K562 (cell line): ENCODE results near the gene METTL24. TPM values are rescaled to one million over a fixed set of nuclear protein-coding genes. Genes with fewer than 3 reads are reported as not detected.

Experiments
- ASH1L ChIP-seq: fragments of 450-650 bp; IDR thresholded peaks from 2 replicates; pipeline ENCODE4 v1.6.1; 2018; ENCODE audit warnings: borderline replicate concordance, mild to moderate bottlenecking, low read depth; ENCODE audit not compliant: partially characterized antibody
- HSF4 ChIP-seq: fragments of 250-450 bp; sonication (Bioruptor Pico); IDR thresholded peaks from 2 replicates; pipeline ENCODE4 v2.1.2; 2022; ENCODE audit warnings: mild to moderate bottlenecking, moderate library complexity, borderline replicate concordance
- KDM1A ChIP-seq, 2 experiments: fragments of 450-650 bp; IDR thresholded peaks; 2 replicates each; pipeline ENCODE4 v1.6.1; 2016; ENCODE audit warnings: mild to moderate bottlenecking in 2 of 2
- MAFG ChIP-seq: fragments of 450-650 bp; conservative IDR thresholded peaks from 2 replicates; pipeline ENCODE4 v1.6.1; 2016; ENCODE audit warnings: missing genetic modification characterization, missing compliant biosample characterization
- MAFK ChIP-seq: IDR thresholded peaks from 2 replicates; pipeline ENCODE4 v1.6.1; 2011; ENCODE audit warnings: low read length, improper control_type of control experiment
- MBD1 ChIP-seq: fragments of 250-450 bp; sonication (Bioruptor Pico); IDR thresholded peaks from 2 replicates; pipeline ENCODE4 v1.8.0; 2022; ENCODE audit warnings: inconsistent platforms
- NFE2 ChIP-seq: IDR thresholded peaks from 2 replicates; pipeline ENCODE4 v1.6.1; 2014; ENCODE audit warnings: antibody characterized with exemption, low read depth
- NFXL1 ChIP-seq: fragments of 450-650 bp; formaldehyde crosslinking; IDR thresholded peaks from 2 replicates; pipeline ENCODE4 v1.4.0; 2021; ENCODE audit warnings: mild to moderate bottlenecking
- RAD21 ChIP-seq, 2 experiments: fragments of 250-450 bp in 1 of 2; fragments of 450-650 bp in 1 of 2; sonication (Bioruptor Pico) in 1 of 2; formaldehyde crosslinking in 1 of 2; IDR thresholded peaks in 1 of 2; conservative IDR thresholded peaks in 1 of 2; 2 replicates each; pipeline versions ENCODE4 v1.4.0 to v1.8.0; 2020 to 2022; ENCODE audit warnings: mild to moderate bottlenecking in 2 of 2, moderate library complexity in 1 of 2
- RBM15 ChIP-seq: fragments of 200-400 bp; formaldehyde crosslinking; IDR thresholded peaks from 2 replicates; pipeline ENCODE4 v1.6.1; 2018; ENCODE audit warnings: mild to moderate bottlenecking, low read length, moderate library complexity; ENCODE audit not compliant: insufficient read depth
- SAP30 ChIP-seq: fragments of 200-600 bp; sonication (generic); IDR thresholded peaks from 2 replicates; pipeline ENCODE4 v1.6.1; 2012; ENCODE audit warnings: borderline replicate concordance, low read depth, mild to moderate bottlenecking, moderate library complexity, low read length, control low read depth, inconsistent platforms; ENCODE audit not compliant: insufficient read depth, poor library complexity, severe bottlenecking
- TCF7 ChIP-seq: sonication (generic); IDR thresholded peaks from 2 replicates; pipeline ENCODE4 v1.6.1; 2016; ENCODE audit warnings: antibody characterized with exemption, borderline replicate concordance
- TRIM25 ChIP-seq: fragments of 450-650 bp; IDR thresholded peaks from 2 replicates; pipeline ENCODE4 v1.7.0; 2016; ENCODE audit warnings: borderline replicate concordance
- WHSC1 ChIP-seq: IDR thresholded peaks from one replicate; pipeline ENCODE4 v1.6.1; 2012; ENCODE audit warnings: low read length, control low read depth, inconsistent platforms
- YY1 ChIP-seq, 3 experiments: IDR thresholded peaks; 2 replicates each; pipeline ENCODE4 v1.6.1; 2011; ENCODE audit warnings: low read length in 2 of 3, mild to moderate bottlenecking in 2 of 3, moderate library complexity in 2 of 3, borderline replicate concordance in 1 of 3, control low read depth in 1 of 3, low read depth in 1 of 3; ENCODE audit not compliant: insufficient read depth in 3 of 3, insufficient replicate concordance in 2 of 3, control insufficient read depth in 1 of 3, insufficient read length in 1 of 3; ENCODE audit errors: extremely low read depth in 1 of 3
- ZBTB12 ChIP-seq: fragments of 250-450 bp; sonication (Bioruptor Pico); IDR thresholded peaks from 2 replicates; pipeline ENCODE4 v1.4.0; 2020
- ZBTB17 ChIP-seq: fragments of 450-650 bp; formaldehyde crosslinking; IDR thresholded peaks from 2 replicates; pipeline ENCODE4 v1.4.0; 2020; ENCODE audit warnings: mild to moderate bottlenecking
- ZBTB43 ChIP-seq: sonication (generic); formaldehyde crosslinking; IDR thresholded peaks from 2 replicates; pipeline ENCODE4 v1.8.0; 2023; ENCODE audit warnings: mild to moderate bottlenecking, missing genetic modification reagents
- ZC3H11A ChIP-seq: IDR thresholded peaks from 2 replicates; pipeline ENCODE4 v1.6.1; 2012; ENCODE audit warnings: low read depth, low read length, improper control_type of control experiment
- ZNF655 ChIP-seq: fragments of 250-450 bp; sonication (Bioruptor Pico); IDR thresholded peaks from 2 replicates; pipeline ENCODE4 v1.5.0; 2021
- ZNF699 ChIP-seq: fragments of 250-450 bp; sonication (Bioruptor Pico); IDR thresholded peaks from 2 replicates; pipeline ENCODE4 v1.8.0; 2021; ENCODE audit warnings: mild to moderate bottlenecking, moderate library complexity; ENCODE audit not compliant: insufficient replicate concordance
- polyA plus RNA-seq, 8 experiments: library from polyadenylated mRNA; depleted of rRNA in 4 of 8; stranded (reverse) in 5 of 8; unstranded in 3 of 8; fragments of >200 nt; fragmentation: Nextera tagmentation in 2 of 8; fragmentation: Illumina TruSeq in 1 of 8; extraction: Ambion mirVana in 2 of 8; extraction: Trizol in 1 of 8; gene quantifications; 2 replicates each; pipeline versions ENCODE4 v1.2.1 to v1.2.3, GENCODE V29; 2011 to 2014; ENCODE audit warnings: inconsistent platforms in 1 of 8, missing spikeins in 1 of 8
- total RNA-seq, 7 experiments: library from RNA; depleted of rRNA in 6 of 7; stranded (reverse); fragments of >200 nt in 6 of 7; fragmentation: Illumina TruSeq in 2 of 7; extraction: Trizol in 2 of 7; gene quantifications; 2 replicates each; pipeline versions ENCODE4 v1.2.1 to v1.2.3, GENCODE V29; 2011 to 2021; ENCODE audit warnings: low replicate concordance in 1 of 7

Gene METTL24
- total and polyA plus RNA-seq, 9 of the 15 experiments (the other 6 are each of a cell fraction or from before 2014, with no cell fraction given), result not detected

- TF ChIP-seq ZBTB17 (CRISPR knock-in tag) (0 out of 2 replicates have a peak, but pooled peaks have one; percentile 51), SAP30 (no peak), RAD21 (CRISPR knock-in tag; conservative IDR thresholded peaks at IDR 0.05 in 1 of 2, IDR thresholded peaks at IDR 0.05 in 1 of 2) (no peak), ZBTB12 (CRISPR knock-in tag) (no peak), RBM15 (no peak), MBD1 (CRISPR knock-in tag) (no peak), ZNF699 (CRISPR knock-in tag) (no peak), ZC3H11A (no peak), MAFG (tag) (no peak), YY1 (IDR thresholded peaks at IDR 0.05; ENCODE audit: borderline replicate concordance in 1 of 3, control insufficient read depth in 1 of 3, extremely low read depth in 1 of 3, insufficient read depth in 3 of 3, insufficient read length in 1 of 3, insufficient replicate concordance in 2 of 3, low read depth in 1 of 3, low read length in 2 of 3) (no peak), NFE2 (0 out of 2 replicates have a peak, but pooled peaks have one; percentile 33), HSF4 (CRISPR knock-in tag) (no peak), ZBTB43 (no peak), ASH1L (no peak), WHSC1 (no peak), NFXL1 (CRISPR knock-in tag) (no peak), MAFK (no peak), ZNF655 (CRISPR knock-in tag) (no peak), TCF7 (no peak), KDM1A (IDR thresholded peaks at IDR 0.05) (no peak), TRIM25 (no peak)
Observed at GRCh38 chr6:110398778-110399177, 40.6 kb upstream of the METTL24 start (continued).
